ENCODE results near the gene STAT5A. TPM values are rescaled to one million over a fixed set of nuclear protein-coding genes. Genes with fewer than 3 reads are reported as not detected.
A peak's percentile ranks its signal among the peaks of the same experiment; 100 is the strongest.

STAT5A gene
- total and polyA plus RNA-seq, 2 experiments from 2014 or later, result 2.3 to 18.1 TPM

- TF ChIP-seq EZH2 (IDR thresholded peaks at IDR 0.05; ENCODE audit: low read depth, unreplicated experiment) (no peak), ETS1 (IDR thresholded peaks at IDR 0.05) (no peak), EZH2phosphoT487 (IDR thresholded peaks at IDR 0.05; ENCODE audit: unreplicated experiment) (no peak)
These were observed 14.1 kb upstream of the STAT5A start (continued) for GRCh38 chr17:42274253-42274542.

- Histone ChIP-seq H3K9me2 (ENCODE audit: insufficient read depth) (no peaks in the 10 kb centered on the region), H3K4me1 (ENCODE audit: insufficient read depth) (peaks cover 53% of the 10 kb centered on the region), H4K20me1 (replicated peaks; ENCODE audit: insufficient read depth) (peaks cover 5% of the 10 kb centered on the region; the same call in 1 of the 2 replicates), H3F3A (replicated peaks; ENCODE audit: low read depth) (peaks cover 12% of the 10 kb centered on the region; the same call in 1 of the 2 replicates), H3K4me3 (peak overlapping the region; percentile 87), H3K27ac (ENCODE audit: low read depth) (peak overlapping the region; percentile 46), H2AFZ (peak overlapping the region; percentile 87), H3K79me2 (replicated peaks; ENCODE audit: insufficient read depth) (peaks cover 54% of the 10 kb centered on the region), H3K27me3 (ENCODE audit: insufficient read depth) (peaks cover 11% of the 10 kb centered on the region), H3K36me3 (ENCODE audit: insufficient read depth) (no peaks in the 10 kb centered on the region), H3K4me2 (peak overlapping the region; percentile 98)
- Mint-ChIP-seq H3K36me3 (ENCODE audit: low read depth) (no peaks in the 10 kb centered on the region), H3K27ac (peak overlapping the region; percentile 76), H3K9me3 (no peaks in the 10 kb centered on the region; the same call in 2 of the 3 replicates), H3K27me3 (ENCODE audit: insufficient read depth, low read depth, poor library complexity) (peaks cover 12% of the 10 kb centered on the region), H3K4me3 (peak overlapping the region; percentile 87), H3K4me1 (peaks cover 46% of the 10 kb centered on the region)
- no peak for TF ChIP-seq JUNB (IDR thresholded peaks at IDR 0.05; ENCODE audit: unreplicated experiment)
- 0 out of 2 replicates have a peak, but pooled peaks have one; percentile 14 for TF ChIP-seq POLR2AphosphoS5 (IDR thresholded peaks at IDR 0.05; ENCODE audit: low read depth)
- ATAC-seq, result peak; percentile 15; the same call in 1 of the 3 replicates
- DNase-seq (ENCODE audit: low spot score), result no peak
These were observed 13.3 kb upstream of the STAT5A start for GRCh38 chr17:42274812-42275526.

- DNase-seq (ENCODE audit: low spot score) (peak; percentile 58), ATAC-seq (peak; percentile 48)
- Histone ChIP-seq H3K9me2 (ENCODE audit: insufficient read depth) (no peaks in the 10 kb centered on the region), H4K20me1 (replicated peaks; ENCODE audit: insufficient read depth) (0 out of 2 replicates have a peak, but pooled peaks cover 5% of the 10 kb centered on the region), H3K27ac (ENCODE audit: low read depth) (peak overlapping the region; percentile 46), H2AFZ (peak overlapping the region; percentile 87), H3K4me2 (peak overlapping the region; percentile 98), H3K79me2 (replicated peaks; ENCODE audit: insufficient read depth) (peaks cover 46% of the 10 kb centered on the region), H3K36me3 (ENCODE audit: insufficient read depth) (no peaks in the 10 kb centered on the region), H3K27me3 (ENCODE audit: insufficient read depth) (peaks cover 11% of the 10 kb centered on the region), H3K4me3 (peak overlapping the region; percentile 87), H3K4me1 (ENCODE audit: insufficient read depth) (peaks cover 51% of the 10 kb centered on the region), H3F3A (replicated peaks; ENCODE audit: low read depth) (peaks cover 12% of the 10 kb centered on the region; the same call in 1 of the 2 replicates)
- no peaks in the 10 kb centered on the region for H3K36me3 Mint-ChIP-seq (ENCODE audit: low read depth)
- no peaks in the 10 kb centered on the region; the same call in 2 of the 3 replicates for H3K9me3 Mint-ChIP-seq
- peak overlapping the region; percentile 76 for H3K27ac Mint-ChIP-seq
- peaks cover 45% of the 10 kb centered on the region for H3K4me1 Mint-ChIP-seq
- H3K4me3 Mint-ChIP-seq, result peak overlapping the region; percentile 87
- peaks cover 12% of the 10 kb centered on the region for H3K27me3 Mint-ChIP-seq (ENCODE audit: insufficient read depth, low read depth, poor library complexity)
- TF ChIP-seq REST (IDR thresholded peaks at IDR 0.05; ENCODE audit: unreplicated experiment) (no peak), ETS1 (IDR thresholded peaks at IDR 0.05) (no peak), CREB1 (CRISPR knock-in tag; IDR thresholded peaks at IDR 0.05; ENCODE audit: low read depth) (no peak), CTCF (conservative IDR thresholded peaks at IDR 0.05; ENCODE audit: low read depth in 2 of 2) (no peak), EZH2 (IDR thresholded peaks at IDR 0.05; ENCODE audit: low read depth, unreplicated experiment) (no peak), JUNB (IDR thresholded peaks at IDR 0.05; ENCODE audit: unreplicated experiment) (no peak), ZNF331 (CRISPR knock-in tag; IDR thresholded peaks at IDR 0.05; ENCODE audit: low read depth) (no peak; the same call in 1 of the 2 replicates), POLR2AphosphoS5 (IDR thresholded peaks at IDR 0.05; ENCODE audit: low read depth) (no peak; the same call in 1 of the 2 replicates), EZH2phosphoT487 (IDR thresholded peaks at IDR 0.05; ENCODE audit: unreplicated experiment) (no peak), NANOG (IDR thresholded peaks at IDR 0.05; ENCODE audit: borderline replicate concordance) (no peak)
These were observed 12.6 kb upstream of the STAT5A start for GRCh38 chr17:42275527-42276358.

All from GM23338 (cell line).